GM18873 (cell line): Measurements from ENCODE around the gene ACYP2.
"Not testable (repeated sequence)": the region's sequence is repeated elsewhere in the genome, so short reads cannot be mapped to it uniquely, and the experiment has no call there.

ENCODE experiments used
- ATAC-seq: cut with Tn5 transposase; IDR thresholded peaks from one replicate; pipeline ENCODE4 v1.9.1; 2021; ENCODE audit warnings: mild to moderate bottlenecking, moderate library complexity, moderate number of reproducible peaks; ENCODE audit not compliant: unreplicated experiment, low FRiP score

The ACYP2 gene

DNA sequence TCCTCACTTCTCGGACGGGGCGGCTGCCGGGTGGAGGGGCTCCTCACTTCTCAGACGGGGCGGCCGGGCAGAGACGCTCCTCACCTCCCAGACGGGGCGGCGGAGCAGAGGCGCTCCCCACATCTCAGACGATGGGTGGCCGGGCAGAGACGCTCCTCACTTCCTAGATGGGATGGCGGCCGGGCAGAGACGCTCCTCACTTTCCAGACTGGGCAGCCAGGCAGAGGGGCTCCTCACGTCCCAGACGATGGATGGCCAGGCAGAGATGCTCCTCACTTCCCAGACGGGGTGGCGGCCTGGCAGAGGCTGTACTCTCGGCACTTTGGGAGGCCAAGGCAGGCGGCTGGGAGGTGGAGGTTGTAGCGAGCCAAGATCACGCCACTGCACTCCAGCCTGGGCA, 19.3 kb upstream of the ACYP2 start:
- not testable (repeated sequence) for ATAC-seq

DNA sequence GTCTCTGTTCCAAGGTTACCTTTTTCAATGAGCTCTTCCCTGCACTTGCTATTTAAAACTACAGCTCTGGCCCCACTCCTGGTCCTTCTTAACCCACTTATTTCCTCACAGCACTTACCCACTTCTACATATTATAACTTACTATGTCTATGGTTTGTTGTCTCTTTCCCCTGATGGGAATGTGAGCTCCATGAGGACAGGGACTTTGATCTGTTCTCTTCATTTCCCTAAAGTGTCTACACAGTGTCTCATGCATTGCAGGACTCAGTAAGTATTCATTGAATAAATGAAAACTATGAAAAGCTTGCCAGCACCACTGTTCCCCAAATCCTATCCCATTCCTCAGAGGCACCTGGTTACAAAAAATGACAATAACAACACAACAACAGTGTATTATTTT, 18.3 kb upstream of the ACYP2 start:
- ATAC-seq: no peak

DNA sequence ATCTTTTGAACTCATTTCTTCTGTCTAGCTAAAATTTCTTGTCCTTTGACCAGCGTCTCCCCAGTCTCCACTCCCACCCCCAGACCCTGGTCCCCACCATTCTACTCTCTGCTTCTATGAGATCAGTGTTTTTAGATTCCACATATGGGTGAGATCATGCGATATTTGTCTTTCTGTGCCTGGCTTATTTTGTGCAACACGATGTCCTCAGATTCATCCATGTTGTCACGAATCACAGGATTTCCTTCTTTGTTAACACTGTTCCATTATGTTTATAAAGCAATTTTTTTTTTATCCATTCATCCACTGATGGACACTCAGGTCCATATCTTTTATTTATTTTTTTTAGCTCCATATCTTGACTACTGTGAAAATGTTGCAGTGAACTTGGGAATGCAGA, 16.0 kb upstream of the ACYP2 start:
- no peak for ATAC-seq

DNA sequence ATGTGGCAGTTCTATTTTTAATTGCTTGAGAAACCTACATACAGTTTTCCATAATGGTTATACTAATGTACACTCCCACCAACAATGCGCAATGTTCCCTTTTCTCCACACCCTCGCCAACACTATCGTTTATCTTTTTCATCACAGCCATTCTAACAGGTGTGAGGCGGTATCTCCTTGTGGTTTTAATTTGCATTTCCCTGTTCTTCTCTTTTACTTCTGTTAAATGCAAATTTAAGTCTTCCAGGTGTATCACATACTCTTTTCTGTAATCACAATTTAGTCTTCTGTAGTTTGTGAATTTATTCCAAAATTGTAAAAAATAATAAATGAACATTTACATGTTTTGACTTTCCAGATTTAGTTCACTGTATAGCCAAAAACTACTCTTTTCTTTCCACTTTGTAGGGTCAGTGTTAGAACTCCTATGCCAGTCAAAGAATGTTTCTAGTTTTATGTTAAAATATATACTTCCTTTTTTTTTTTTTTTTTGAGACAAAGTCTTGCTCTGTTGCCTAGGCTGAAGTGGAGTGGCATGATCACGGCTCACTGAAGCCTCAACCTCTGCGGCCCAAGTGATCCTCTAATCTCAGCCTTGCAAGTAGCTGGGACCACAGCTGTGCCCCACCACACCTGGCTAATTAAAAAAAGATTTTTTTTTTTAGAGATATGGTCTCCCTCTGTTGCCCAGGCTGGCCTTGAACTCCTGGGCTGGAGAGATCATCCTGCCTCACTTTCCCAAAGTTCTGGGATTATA, 15.4 kb upstream of the ACYP2 start:
- ATAC-seq: peak; percentile 69

DNA sequence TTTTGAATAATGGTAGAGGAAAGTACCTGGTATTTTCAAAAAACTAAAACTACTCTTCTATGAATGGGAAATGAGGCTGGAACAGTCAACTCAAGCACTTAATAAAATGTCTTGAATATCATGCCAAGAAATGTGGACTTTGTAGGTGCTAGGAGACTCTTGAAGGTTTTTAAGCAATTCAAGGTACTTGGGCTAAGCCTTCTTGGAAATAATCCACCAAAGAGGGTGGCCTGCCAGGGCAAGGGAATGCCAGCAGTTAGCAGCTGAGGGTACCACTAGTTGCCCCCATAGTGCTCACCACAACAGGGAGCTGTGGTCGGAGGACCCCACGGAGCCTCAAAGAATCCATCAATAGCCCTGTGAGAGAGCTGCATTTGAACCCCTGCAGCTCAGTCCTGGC, 14.6 kb upstream of the ACYP2 start:
- no peak for ATAC-seq

DNA sequence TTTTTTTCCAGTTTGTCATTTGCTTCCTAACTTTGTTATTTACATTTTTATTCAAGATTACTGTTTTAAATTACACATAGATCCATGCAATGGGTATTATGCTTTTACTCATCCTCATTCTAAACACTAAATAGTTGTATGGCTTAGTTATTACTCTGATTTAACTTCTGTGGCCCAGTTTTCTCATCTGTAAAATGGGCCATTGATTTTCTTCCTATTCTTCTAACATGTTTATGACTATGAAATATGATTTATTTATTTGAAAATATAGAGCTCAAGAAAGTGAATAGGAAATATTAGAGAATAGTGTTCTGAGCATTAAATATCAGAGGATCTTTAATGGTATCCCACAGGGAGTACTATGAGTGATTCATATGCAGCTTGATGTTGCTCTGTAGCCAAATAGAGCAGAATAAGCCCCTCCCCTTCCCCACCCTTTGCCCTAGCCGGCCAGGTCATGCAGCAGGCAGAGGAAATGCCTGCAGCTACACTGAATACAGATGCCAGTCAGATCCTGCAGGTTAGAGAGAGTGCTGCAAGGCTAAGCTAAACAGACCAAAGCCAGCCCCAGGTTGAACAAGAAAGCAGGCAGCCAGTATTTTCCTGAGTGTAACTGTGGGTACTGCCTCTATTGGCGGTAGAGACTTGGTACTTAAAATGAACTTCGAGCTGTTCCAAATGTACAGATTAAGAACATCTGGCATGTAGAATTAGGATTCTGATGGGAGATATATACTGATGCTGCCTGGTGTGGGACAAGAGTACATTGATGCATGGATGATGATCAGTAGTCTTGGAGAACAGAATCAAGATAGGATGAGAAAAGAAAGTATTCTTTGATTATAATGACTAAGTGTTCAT, 11.7 kb upstream of the ACYP2 start:
- peak; percentile 65 for ATAC-seq

DNA sequence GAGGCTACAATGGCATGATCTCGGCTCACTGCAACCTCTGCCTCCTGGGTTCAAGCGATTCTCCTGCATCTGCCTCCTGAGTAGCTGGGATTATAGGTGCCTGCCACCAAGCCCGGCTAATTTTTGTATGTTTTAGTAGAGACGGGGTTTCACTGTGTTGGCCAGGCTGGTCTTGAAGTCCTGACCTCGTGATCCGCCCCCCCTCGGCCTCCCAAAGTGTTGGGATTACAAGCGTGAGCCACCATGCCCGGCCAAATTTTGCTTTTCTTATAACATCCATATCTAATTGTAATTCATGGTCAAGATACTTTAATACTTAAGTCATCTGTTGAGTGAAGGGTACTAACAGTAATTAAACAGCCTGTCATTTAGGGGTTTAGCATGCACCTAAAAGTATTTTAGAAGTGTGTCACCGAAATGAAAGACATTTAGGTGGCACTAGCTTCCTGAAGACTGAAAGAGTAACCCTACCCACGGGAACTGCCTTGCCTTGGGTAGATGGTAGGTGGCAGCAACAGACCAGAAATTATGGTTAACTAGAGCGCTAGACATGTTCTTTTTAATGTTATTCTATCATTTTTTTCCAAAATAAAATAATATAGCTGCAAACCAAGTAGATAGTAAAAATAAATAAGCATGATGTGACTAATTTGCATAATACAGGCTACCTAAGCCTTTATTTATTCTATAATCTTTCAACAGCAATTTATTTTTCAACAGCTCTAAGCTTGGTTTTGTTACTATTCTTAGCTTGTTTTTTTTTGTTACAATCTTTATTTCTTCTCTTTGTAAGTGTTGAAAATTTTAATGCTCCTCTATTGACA, 8.6 kb upstream of the ACYP2 start:
- no peak for ATAC-seq

DNA sequence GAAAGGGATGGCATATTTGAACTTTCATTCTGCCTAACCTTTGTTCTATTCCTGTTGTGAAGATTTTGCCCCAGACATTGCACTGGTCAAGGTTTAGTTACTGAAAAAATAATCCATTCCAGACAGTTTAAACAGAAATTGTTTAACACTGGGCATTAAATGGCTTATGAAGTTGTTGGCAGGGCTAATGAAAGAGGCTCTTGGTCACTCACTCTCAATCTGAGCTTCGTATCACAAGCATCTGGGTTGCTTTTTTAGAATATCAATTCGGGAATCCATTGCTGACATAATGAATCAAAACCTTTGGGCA, 8.0 kb upstream of the ACYP2 start:
- no peak for ATAC-seq

DNA sequence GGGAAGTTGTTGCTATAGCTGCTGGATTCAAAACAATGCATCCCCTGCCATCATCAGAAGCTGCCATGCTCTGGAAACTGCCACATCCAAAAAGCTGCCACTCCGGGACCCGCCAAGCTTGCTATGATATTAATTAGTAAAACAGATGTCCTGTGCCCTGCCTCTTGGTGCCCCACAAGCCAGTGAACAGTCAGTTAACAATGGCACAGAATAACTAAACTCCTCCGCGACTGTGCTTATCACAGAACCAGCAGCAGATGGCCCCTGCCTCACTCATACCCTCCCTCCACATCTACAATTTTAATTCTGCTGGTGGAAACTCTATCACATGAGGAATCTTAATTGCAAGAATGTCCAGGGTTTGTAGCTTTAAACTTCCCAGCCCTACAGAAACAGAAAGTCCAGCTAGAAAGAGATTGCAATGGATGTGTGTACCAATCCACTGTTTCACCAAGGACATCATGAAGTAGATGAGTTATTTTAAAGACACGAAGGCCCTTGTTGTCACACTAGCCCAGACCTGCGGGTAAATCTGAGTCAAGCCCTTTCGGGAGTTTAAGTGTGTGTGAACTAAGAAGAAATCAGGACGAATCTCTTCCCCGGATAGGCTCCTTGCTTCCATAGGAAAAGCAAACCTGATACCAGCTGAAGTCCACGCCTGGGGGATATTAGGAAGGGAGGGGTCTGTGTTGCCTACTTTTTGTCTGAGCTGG, 7.4 kb upstream of the ACYP2 start:
- no peak for ATAC-seq

DNA sequence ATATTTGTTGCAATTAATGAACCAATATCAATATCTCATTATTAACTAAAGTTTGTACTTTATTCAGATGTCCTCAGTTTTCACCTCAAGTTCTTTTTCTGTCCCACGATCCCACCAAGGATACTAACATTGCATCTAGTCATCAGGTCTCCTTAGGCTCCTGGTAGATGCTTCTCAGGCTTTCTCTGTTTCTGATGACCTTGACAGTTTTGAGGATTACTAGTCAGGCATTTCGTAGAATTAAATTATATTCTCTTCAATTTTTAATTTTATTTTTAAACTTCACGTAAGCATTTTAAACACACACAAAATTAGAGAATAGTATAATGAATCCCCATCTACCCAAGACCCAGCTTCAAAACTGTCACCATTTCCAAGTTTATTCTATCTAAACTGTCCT, 5.6 kb upstream of the ACYP2 start:
- no peak for ATAC-seq

DNA sequence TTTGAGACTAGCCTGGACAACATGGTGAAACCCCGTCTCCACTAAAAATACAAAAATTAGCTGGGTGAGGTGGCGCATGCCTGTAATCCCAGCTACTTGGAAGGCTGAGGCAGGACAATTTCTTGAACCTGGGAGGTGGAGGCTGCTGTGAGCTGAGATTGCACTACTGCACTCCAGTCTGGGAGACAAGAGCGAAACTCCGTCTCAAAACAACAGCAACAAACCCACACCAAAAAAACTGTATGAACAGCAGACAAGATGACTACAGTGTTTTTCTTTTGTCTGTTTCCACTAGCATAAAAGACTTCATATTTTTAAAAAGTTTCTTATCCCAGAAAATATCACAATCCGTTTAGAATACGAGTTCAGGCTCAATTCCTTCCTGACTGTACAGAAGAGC, 936 bp upstream of the ACYP2 start:
- not testable (repeated sequence) for ATAC-seq

DNA sequence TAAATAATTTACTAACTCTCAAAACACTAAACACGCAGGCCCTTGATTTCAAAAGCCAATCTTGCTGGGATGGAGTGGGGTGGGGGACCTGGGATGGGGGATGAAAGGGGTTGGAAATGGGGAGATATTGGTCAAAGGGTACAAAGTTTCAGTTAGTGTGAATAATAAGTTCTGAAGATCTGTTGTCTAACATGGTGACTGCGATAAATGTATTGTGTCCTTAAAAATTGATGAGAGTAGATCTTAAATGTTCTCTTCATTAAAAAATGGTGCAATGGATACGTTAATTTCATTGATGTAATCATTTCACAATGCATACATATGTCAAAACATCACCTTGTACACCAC, 505 bp upstream of the ACYP2 start:
- ATAC-seq: no peak

DNA sequence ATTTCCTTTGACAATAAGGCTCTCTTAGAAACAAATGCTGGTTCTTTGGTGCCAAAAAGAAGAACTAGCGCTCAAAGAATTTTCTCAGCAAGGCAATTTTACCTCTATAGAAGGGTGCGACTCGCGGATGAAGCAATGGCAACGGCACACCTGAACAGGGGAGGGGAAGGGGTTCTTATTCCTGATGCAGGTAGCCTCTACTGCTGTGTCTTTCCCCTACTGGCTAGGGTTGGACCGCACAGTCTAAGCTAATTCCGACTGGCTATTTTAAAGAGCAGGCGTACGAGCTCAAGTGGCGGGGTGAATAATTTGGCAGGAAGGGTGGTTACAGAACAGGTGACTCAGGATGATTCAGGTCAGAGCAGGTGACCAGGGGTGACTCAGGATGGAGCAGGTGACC, 1.2 kb downstream of the ACYP2 start:
- ATAC-seq: not testable (repeated sequence)

DNA sequence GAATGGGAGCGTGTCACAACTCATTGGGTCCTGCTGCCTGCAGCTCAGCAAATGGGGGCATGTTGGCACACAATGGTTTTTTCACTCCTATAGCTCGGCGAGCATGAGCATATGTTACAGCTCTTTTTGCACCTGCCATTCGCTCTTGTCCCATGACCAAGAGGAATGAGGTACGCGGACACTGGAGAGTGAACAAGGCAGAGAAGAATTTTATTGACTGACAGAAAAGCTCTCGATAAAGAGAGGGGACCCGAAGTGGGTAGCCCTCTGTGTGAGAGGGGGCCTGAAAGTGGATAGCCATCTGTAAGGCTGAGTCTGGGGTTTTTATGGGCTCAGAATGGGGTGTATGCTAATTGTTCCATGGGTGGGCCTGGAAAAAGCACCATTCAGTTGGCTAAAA, 5.5 kb downstream of the ACYP2 start:
- no peak for ATAC-seq

DNA sequence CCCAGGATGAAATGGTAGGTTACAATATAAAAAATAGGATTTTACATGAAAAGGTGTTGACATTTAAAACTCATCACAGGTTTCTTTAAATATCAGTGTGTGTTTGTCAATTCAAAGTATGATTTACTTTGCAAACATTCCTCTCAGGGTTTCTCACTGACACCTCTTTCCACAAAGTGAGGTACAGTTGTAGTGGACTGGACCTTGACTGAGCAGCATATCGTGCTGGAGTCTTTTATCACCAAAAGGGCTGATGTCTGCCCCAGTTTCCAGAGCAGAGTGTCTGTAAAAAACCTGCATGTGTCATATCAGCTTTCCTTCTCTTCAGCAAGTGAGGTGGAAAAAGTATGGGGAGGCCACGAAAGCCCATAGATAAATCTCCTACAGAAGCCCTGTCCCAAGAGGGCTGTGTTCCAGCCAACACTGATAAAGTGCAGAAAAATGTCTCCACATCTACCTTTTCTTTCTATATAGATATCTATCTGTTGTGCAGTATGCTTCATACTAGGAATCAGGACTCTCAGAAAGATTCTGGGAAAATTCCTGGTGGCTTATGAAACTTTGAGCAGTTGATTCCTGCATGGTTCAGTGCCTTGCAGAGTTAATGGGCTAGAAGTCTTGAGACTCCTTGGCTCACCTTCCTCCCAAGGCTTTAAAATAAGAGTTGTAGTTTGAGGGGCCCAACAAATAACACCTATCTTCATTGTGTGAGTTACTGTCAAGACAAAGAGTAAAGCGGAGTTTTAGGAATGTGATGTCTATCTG, 6.9 kb downstream of the ACYP2 start:
- ATAC-seq: no peak

DNA sequence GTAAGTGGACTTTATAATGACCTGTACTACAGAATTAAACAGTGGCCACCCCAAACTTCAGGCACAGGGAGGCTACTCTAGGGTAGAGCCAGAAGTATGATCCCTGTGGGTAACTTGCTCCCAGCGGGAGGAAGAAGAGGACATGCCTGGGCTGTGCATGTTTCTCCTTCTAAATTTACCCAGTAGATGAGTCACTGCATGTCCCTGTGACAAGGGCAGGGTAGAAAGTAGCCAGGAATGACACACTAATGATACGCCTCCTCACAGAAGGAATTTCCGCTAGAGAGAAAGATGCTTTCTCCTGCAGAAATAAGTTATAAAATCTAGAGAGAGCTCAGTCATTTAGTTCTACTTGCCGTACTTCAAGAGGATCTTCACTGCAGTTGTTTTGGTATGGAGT, 7.5 kb downstream of the ACYP2 start:
- no peak for ATAC-seq

DNA sequence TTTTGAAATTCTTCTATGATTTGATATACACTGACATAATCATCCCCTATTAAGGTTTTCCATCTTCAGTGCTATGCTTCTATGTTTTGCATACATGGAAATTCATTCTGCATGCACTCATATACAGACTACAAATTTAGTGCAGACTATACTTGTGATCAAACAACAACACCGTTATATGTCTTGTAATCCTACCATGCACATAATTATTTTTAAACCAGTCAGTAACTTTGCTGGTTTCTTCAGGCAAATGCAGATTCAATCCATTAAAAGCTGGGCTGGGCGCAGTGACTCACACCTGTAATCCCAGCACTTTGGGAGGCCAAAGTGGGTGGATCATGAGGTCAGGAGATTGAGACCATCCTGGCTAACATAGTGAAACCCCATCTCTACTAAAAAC, 11.8 kb downstream of the ACYP2 start:
- not testable (repeated sequence) for ATAC-seq

DNA sequence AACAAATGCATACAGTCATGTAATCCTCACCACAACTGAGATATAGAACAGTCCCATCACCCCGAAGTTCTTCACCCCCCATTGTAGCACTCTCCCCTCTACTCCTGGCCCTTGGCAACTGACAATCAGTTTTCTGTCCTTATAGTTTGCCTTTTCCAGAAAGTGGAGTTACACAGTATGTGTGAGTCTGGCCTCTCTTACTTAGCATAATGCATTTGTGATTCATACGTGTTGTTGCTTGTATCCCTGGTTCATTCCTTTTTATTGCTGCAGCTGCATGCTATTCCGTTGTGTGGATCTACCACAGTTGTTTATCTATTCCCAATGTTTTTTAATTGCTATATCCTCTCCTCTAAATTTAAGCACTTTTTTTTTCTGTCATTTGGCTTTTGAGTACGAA, 17.6 kb downstream of the ACYP2 start:
- ATAC-seq: no peak

DNA sequence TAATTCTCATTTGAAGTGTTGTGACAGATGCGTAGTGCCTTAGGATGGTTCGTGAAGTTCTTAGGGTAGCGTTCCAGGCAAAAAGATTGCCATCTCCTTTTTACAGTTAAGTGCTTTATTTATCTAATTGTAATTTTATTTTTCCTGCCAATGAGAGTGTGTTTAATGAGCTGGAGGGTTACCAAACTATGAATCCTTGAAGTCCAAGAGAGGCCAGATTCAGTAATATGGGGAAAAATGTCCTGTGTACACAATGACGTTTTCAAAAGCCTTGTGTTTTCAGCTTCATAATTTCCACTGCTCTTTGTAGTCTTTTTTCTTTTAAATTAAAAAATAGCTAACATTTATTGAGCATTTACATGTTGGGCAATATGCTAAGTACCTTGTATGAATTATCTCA, 23.8 kb downstream of the ACYP2 start:
- ATAC-seq: no peak

DNA sequence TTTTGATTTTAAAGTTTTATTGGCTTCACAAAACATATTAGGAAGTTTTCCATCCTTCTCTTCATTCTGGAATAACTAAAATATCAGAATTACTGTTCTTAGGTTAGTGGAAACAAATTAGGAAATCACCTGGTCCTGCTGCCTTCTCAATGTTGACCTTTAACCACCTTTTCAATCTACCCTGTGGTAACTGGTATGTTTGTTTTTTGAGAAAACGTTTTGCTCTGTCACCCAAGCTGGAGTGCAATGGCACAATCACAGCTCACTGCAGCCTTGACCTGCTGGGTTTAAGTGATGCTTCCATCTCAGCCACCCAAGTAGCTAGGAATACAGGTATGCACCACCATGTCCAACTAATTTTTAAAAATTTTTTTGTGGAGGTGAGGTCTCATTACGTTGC, 28.4 kb downstream of the ACYP2 start:
- ATAC-seq: no peak
